SK-N-SH (cell line): Measurements from ENCODE around the gene TCEAL5. TPM values are rescaled to one million over a fixed set of nuclear protein-coding genes. Genes with fewer than 3 reads are reported as not detected.
A peak's percentile ranks its signal among the peaks of the same experiment; 100 is the strongest.

Experiments used
- CTCF ChIA-PET: fragments of 300-600, 350-600 bp; formaldehyde crosslinking; extraction: SDS; loops from one replicate; lab custom pipeline; 2021; lab: Yijun Ruan, JAX
- POLR2A ChIA-PET: fragments of 350-600 bp; sonication (Branson Sonifier 250); formaldehyde crosslinking; extraction: SDS; loops from one replicate; lab custom pipeline; 2020; ENCODE audit warnings: antibody characterized with exemption, inconsistent platforms; lab: Yijun Ruan, JAX
- DNase-seq: peaks from one replicate; pipeline ENCODE4 v3.0.0; 2012
- H2AFZ ChIP-seq: fragments of 200-600 bp; sonication (generic); 2 replicates; pipeline ENCODE4 v1.8.1; 2016; ENCODE audit warnings: antibody characterized with exemption, mild to moderate bottlenecking, low read depth
- H3F3A ChIP-seq: fragments of 200-600 bp; sonication (generic); replicated peaks from 2 replicates; pipeline ENCODE3; 2016; ENCODE audit warnings: antibody characterized with exemption, mild to moderate bottlenecking; ENCODE audit not compliant: insufficient read depth
- H3K27ac ChIP-seq, 2 experiments: fragments of 200-500 bp in 1 of 2; fragments of 200-600 bp in 1 of 2; sonication (Bioruptor generic) in 1 of 2; sonication (generic), shearing (Covaris generic) in 1 of 2; 2 replicates each; pipeline versions ENCODE4 v1.5.1 to v1.6.1; 2014 to 2016; ENCODE audit warnings: low read depth in 2 of 2, inconsistent platforms in 1 of 2, low read length in 1 of 2, mild to moderate bottlenecking in 1 of 2, mixed read lengths in 1 of 2
- H3K27me3 ChIP-seq: fragments of 200-600 bp; sonication (generic), shearing (Covaris generic); 2 replicates; pipeline ENCODE4 v1.6.1; 2016; ENCODE audit warnings: mixed run types; ENCODE audit not compliant: insufficient read depth
- H3K36me3 ChIP-seq, 2 experiments: fragments of 200-500 bp in 1 of 2; fragments of 200-600 bp in 1 of 2; sonication (Bioruptor generic) in 1 of 2; sonication (generic) in 1 of 2; replicated peaks in 1 of 2; 2 replicates each; pipeline versions ENCODE3 to v1.5.1; 2014 to 2016; ENCODE audit warnings: low read length in 1 of 2, mild to moderate bottlenecking in 1 of 2; ENCODE audit not compliant: insufficient read depth in 2 of 2, control insufficient read depth in 1 of 2
- H3K4me1 ChIP-seq, 2 experiments: fragments of 200-500 bp in 1 of 2; fragments of 200-600 bp in 1 of 2; sonication (Bioruptor generic) in 1 of 2; sonication (generic), shearing (Covaris generic) in 1 of 2; 2 replicates each; pipeline versions ENCODE4 v1.5.1 to v1.6.1; 2014 to 2016; ENCODE audit warnings: low read depth in 1 of 2, low read length in 1 of 2, mixed run types in 1 of 2; ENCODE audit not compliant: insufficient read depth in 2 of 2, control insufficient read depth in 1 of 2
- H3K4me2 ChIP-seq: fragments of 200-600 bp; sonication (generic), shearing (Covaris generic); 2 replicates; pipeline ENCODE4 v1.6.1; 2017; ENCODE audit warnings: mixed run types
- H3K4me3 ChIP-seq, 2 experiments: fragments of 200-500 bp in 1 of 2; fragments of 200-600 bp in 1 of 2; sonication (Bioruptor generic) in 1 of 2; sonication (generic), shearing (Covaris generic) in 1 of 2; 2 replicates each; pipeline versions ENCODE4 v1.5.1 to v1.8.1; 2014 to 2016; ENCODE audit warnings: low read depth in 2 of 2, inconsistent platforms in 1 of 2, low read length in 1 of 2, mild to moderate bottlenecking in 1 of 2, mixed read lengths in 1 of 2, moderate library complexity in 1 of 2
- H3K79me2 ChIP-seq: fragments of 200-600 bp; sonication (generic); 2 replicates; pipeline ENCODE4 v1.8.1; 2017; ENCODE audit warnings: mild to moderate bottlenecking; ENCODE audit not compliant: insufficient read depth
- H3K9ac ChIP-seq: fragments of 200-600 bp; sonication (generic); 2 replicates; pipeline ENCODE4 v1.6.1; 2017; ENCODE audit warnings: mixed run types
- H3K9me2 ChIP-seq: fragments of 200-600 bp; sonication (generic); 2 replicates; pipeline ENCODE4 v1.6.1; 2017; ENCODE audit warnings: mixed run types
- H3K9me3 ChIP-seq: fragments of 200-600 bp; sonication (generic); 2 replicates; pipeline ENCODE4 v1.6.1; 2017; ENCODE audit warnings: mixed run types, mild to moderate bottlenecking, moderate library complexity
- H4K20me1 ChIP-seq: fragments of 200-600 bp; sonication (generic); 2 replicates; pipeline ENCODE4 v1.6.1; 2017; ENCODE audit warnings: mild to moderate bottlenecking, mixed run types; ENCODE audit not compliant: insufficient read depth
- CTCF ChIP-seq: fragments of 200-600 bp; sonication (generic); IDR thresholded peaks from 2 replicates; pipeline ENCODE4 v1.6.1; 2017; ENCODE audit warnings: antibody characterized with exemption, mild to moderate bottlenecking, moderate library complexity
- ELF1 ChIP-seq: IDR thresholded peaks from 2 replicates; pipeline ENCODE4 v1.4.0; 2012
- EP300 ChIP-seq, 2 experiments: IDR thresholded peaks; 2 replicates each; pipeline versions ENCODE4 v1.4.0 to v1.6.1; 2012; ENCODE audit warnings: borderline replicate concordance in 1 of 2, low read depth in 1 of 2, low read length in 1 of 2
- EZH2phosphoT487 ChIP-seq: fragments of 200-600 bp; sonication (generic); IDR thresholded peaks from 2 replicates; pipeline ENCODE4 v1.6.1; 2017; ENCODE audit warnings: low read depth, mixed run types, mild to moderate bottlenecking, antibody characterized with exemption, moderate library complexity, borderline replicate concordance
- FOSL2 ChIP-seq: IDR thresholded peaks from 2 replicates; pipeline ENCODE4 v1.4.0; 2012; ENCODE audit warnings: low read depth, mild to moderate bottlenecking, moderate library complexity, borderline replicate concordance
- FOXJ3 ChIP-seq: sonication (generic); formaldehyde crosslinking; IDR thresholded peaks from 2 replicates; pipeline ENCODE4 v1.5.1; 2020; ENCODE audit warnings: mild to moderate bottlenecking, missing genetic modification reagents
- FOXM1 ChIP-seq: IDR thresholded peaks from 2 replicates; pipeline ENCODE4 v1.4.0; 2012; ENCODE audit warnings: low read depth, mild to moderate bottlenecking
- GABPA ChIP-seq: IDR thresholded peaks from 2 replicates; pipeline ENCODE4 v1.4.0; 2012; ENCODE audit warnings: low read depth, mild to moderate bottlenecking
- GATA2 ChIP-seq: sonication (generic); formaldehyde crosslinking; IDR thresholded peaks from 2 replicates; pipeline ENCODE4 v1.5.0; 2020; ENCODE audit warnings: mild to moderate bottlenecking, missing genetic modification reagents
- IRF3 ChIP-seq: fragments of 150-350 bp; IDR thresholded peaks from 2 replicates; pipeline ENCODE4 v1.6.1; 2016; ENCODE audit warnings: mild to moderate bottlenecking, low read depth, low read length
- JUND ChIP-seq: IDR thresholded peaks from 2 replicates; pipeline ENCODE4 v1.4.0; 2012
- MXI1 ChIP-seq: IDR thresholded peaks from 2 replicates; pipeline ENCODE4 v1.6.1; 2012; ENCODE audit warnings: mild to moderate bottlenecking, low read depth, low read length, improper control_type of control experiment
- RAD21 ChIP-seq: IDR thresholded peaks from 2 replicates; pipeline ENCODE4 v1.6.1; 2012; ENCODE audit warnings: mild to moderate bottlenecking, low read length
- RCOR1 ChIP-seq: fragments of 150-350 bp; IDR thresholded peaks from 2 replicates; pipeline ENCODE4 v1.6.1; 2017; ENCODE audit warnings: antibody characterized with exemption, low read length
- RFX5 ChIP-seq: IDR thresholded peaks from 2 replicates; pipeline ENCODE4 v1.6.1; 2012; ENCODE audit warnings: mild to moderate bottlenecking, improper control_type of control experiment, low read length
- SMC3 ChIP-seq: IDR thresholded peaks from 2 replicates; pipeline ENCODE4 v1.6.1; 2012; ENCODE audit warnings: low read depth, low read length, improper control_type of control experiment
- TAF1 ChIP-seq: IDR thresholded peaks from 2 replicates; pipeline ENCODE4 v1.6.1; 2012; ENCODE audit warnings: low read depth, mild to moderate bottlenecking, low read length, moderate library complexity, borderline replicate concordance
- TCF12 ChIP-seq: IDR thresholded peaks from 2 replicates; pipeline ENCODE4 v1.4.0; 2012
- USF2 ChIP-seq: fragments of 150-350 bp; IDR thresholded peaks from 2 replicates; pipeline ENCODE4 v1.6.1; 2017; ENCODE audit warnings: antibody characterized with exemption, low read length, low read depth, borderline replicate concordance
- YY1 ChIP-seq: IDR thresholded peaks from 2 replicates; pipeline ENCODE4 v1.4.0; 2012; ENCODE audit warnings: low read depth, mild to moderate bottlenecking
- WGBS: methylation state at CpG from one replicate; pipeline ENCODE4 v1.1.6; 2017; ENCODE audit warnings: low lambda C conversion rate; 5-methylcytosine and 5-hydroxymethylcytosine counted together
- polyA plus RNA-seq, 3 experiments: library from polyadenylated mRNA; depleted of rRNA; stranded (reverse); fragments of >200 nt; gene quantifications; 2 replicates each; pipeline ENCODE4 v1.2.3, GENCODE V29; 2012

The TCEAL5 gene
- polyA plus RNA-seq (2012; rRNA removed): 0.43 and 0.45 TPM in 2 replicates
- polyA plus RNA-seq (2012; cell fraction: cytosol; rRNA removed): 1.1 and 1.5 TPM in 2 replicates
- polyA plus RNA-seq (2012; cell fraction: nucleus; rRNA removed): 0.10 TPM in 1 of 2 replicates, not detected in the other

GRCh38 chrX:103276581-103277002 lies at the start of gene TCEAL5:
TCEAL5 (minus strand) TSS chrX:103276750; CDS start chrX:103274563, 2,187 bp downstream.
- no peak within 1 kb of the TSS for H3K4me2 ChIP-seq
- H3K4me3 ChIP-seq: peak within 1 kb of the TSS in 1 of 2 experiments; percentile 46; a peak in 2 of 4 replicates
- no peaks in the 10 kb centered on the region for H3K9me2 ChIP-seq
- no peak within 1 kb of the TSS for H3K9ac ChIP-seq
- no peak within 1 kb of the TSS for H2AFZ ChIP-seq
- peak within 1 kb of the TSS in 1 of 2 experiments; percentile 43; a peak in 2 of 4 replicates for H3K27ac ChIP-seq
- no peaks in the 10 kb centered on the region for H3K79me2 ChIP-seq
- 7% methylated on average over 16 of the region's 17 CpGs for WGBS
- ChIA-PET POLR2A (interaction anchor here (1.1 to 1.6 kb wide), 3 partner anchors 21 to 80 kb away, joined by 4 to 7 read pairs (median 6); partner anchors contain the start of genes TCEAL7, TCEAL8 and TCEAL9), CTCF (no interaction called here)
- H3K36me3 ChIP-seq: no peaks in the 10 kb centered on the region
- H3K4me1 ChIP-seq: no peaks in the 10 kb centered on the region; a peak in 1 of 4 replicates
- H3F3A ChIP-seq: no peaks in the 10 kb centered on the region
- no peaks in the 10 kb centered on the region for H3K9me3 ChIP-seq
- peaks cover 39% of the 10 kb centered on the region for H3K27me3 ChIP-seq
- H4K20me1 ChIP-seq: no peaks in the 10 kb centered on the region
- DNase-seq: peak; percentile 77
- TF ChIP-seq GATA2 (CRISPR knock-in tag) (no peak), YY1 (no peak), RFX5 (no peak), SMC3 (no peak), FOSL2 (no peak), EZH2phosphoT487 (no peak), MXI1 (no peak), GABPA (no peak), RCOR1 (no peak), TCF12 (no peak), JUND (no peak), FOXM1 (no peak), ELF1 (no peak), IRF3 (no peak)

- Histone ChIP-seq H3K4me1 (peaks cover 0 to 3% of the 10 kb centered on the region in 2 experiments; a peak in 1 of 4 replicates), H4K20me1 (no peaks in the 10 kb centered on the region), H3K9me2 (no peaks in the 10 kb centered on the region)
- DNase-seq: no peak
- no peak for TF ChIP-seq USF2
- TF ChIP-seq RFX5: no peak
- no peak for TF ChIP-seq TCF12
- TF ChIP-seq RAD21: no peak
- TF ChIP-seq TAF1: no peak
- no peak for TF ChIP-seq CTCF
- TF ChIP-seq ELF1: no peak
- TF ChIP-seq FOXJ3 (CRISPR knock-in tag): no peak
- TF ChIP-seq GATA2 (CRISPR knock-in tag): no peak
- no peak for TF ChIP-seq EP300 (IDR thresholded peaks at IDR 0.05; ENCODE audit: borderline replicate concordance in 1 of 2, low read depth in 1 of 2, low read length in 1 of 2)
- TF ChIP-seq FOXM1: no peak
- TF ChIP-seq, all 33 proteins: peak for 0
- peak overlapping the region; percentile 81; the same call in 1 of the 2 replicates for H2AFZ ChIP-seq
- ChIA-PET CTCF (no interaction called here), POLR2A (interaction anchor here (2.0 kb wide), 1 partner anchor 18 kb away, joined by 6 read pairs; the partner anchor contains the start of gene TCEAL7)
- no peaks in the 10 kb centered on the region for H3K79me2 ChIP-seq
- H3F3A ChIP-seq: no peaks in the 10 kb centered on the region
- H3K9ac ChIP-seq: no peak overlapping the region
- peaks cover 4% of the 10 kb centered on the region for H3K27me3 ChIP-seq
- no peaks in the 10 kb centered on the region for H3K36me3 ChIP-seq
- no peak overlapping the region for H3K4me2 ChIP-seq
- 43% methylated on average over 3 of the region's 3 CpGs for WGBS
- H3K9me3 ChIP-seq: no peaks in the 10 kb centered on the region
- peak overlapping the region in 1 of 2 experiments; percentile 62; a peak in 2 of 4 replicates for H3K4me3 ChIP-seq
- no peak overlapping the region for H3K27ac ChIP-seq
Observed at GRCh38 chrX:103311399-103311780, 34.8 kb upstream of the TCEAL5 start.
